ENCODE measurements around the gene SOX18.
A peak's percentile ranks its signal among the peaks of the same experiment; 100 is the strongest.

The SOX18 gene

GRCh38 chr20:64062276-64062595 lies 12.8 kb upstream of the SOX18 start:
- DNase-seq (ENCODE audit: low read depth), result no peak
- H3K4me3 ChIP-seq (ENCODE audit: low read depth, low read length), result peak overlapping the region; percentile 79
- TF ChIP-seq, protein P1, sequence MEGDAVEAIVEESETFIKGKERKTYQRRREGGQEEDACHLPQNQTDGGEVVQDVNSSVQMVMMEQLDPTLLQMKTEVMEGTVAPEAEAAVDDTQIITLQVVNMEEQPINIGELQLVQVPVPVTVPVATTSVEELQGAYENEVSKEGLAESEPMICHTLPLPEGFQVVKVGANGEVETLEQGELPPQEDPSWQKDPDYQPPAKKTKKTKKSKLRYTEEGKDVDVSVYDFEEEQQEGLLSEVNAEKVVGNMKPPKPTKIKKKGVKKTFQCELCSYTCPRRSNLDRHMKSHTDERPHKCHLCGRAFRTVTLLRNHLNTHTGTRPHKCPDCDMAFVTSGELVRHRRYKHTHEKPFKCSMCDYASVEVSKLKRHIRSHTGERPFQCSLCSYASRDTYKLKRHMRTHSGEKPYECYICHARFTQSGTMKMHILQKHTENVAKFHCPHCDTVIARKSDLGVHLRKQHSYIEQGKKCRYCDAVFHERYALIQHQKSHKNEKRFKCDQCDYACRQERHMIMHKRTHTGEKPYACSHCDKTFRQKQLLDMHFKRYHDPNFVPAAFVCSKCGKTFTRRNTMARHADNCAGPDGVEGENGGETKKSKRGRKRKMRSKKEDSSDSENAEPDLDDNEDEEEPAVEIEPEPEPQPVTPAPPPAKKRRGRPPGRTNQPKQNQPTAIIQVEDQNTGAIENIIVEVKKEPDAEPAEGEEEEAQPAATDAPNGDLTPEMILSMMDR (conservative IDR thresholded peaks at IDR 0.05; ENCODE audit: low read depth, low read length), result no peak

- H3K4me3 ChIP-seq (ENCODE audit: low read depth, low read length), result no peak overlapping the region
- TF ChIP-seq, protein P1 (conservative IDR thresholded peaks at IDR 0.05; ENCODE audit: low read depth, low read length), result no peak
- DNase-seq (ENCODE audit: low read depth), result peak; percentile 70
Measured at GRCh38 chr20:64058536-64058935, 9.1 kb upstream of the SOX18 start.

DNA sequence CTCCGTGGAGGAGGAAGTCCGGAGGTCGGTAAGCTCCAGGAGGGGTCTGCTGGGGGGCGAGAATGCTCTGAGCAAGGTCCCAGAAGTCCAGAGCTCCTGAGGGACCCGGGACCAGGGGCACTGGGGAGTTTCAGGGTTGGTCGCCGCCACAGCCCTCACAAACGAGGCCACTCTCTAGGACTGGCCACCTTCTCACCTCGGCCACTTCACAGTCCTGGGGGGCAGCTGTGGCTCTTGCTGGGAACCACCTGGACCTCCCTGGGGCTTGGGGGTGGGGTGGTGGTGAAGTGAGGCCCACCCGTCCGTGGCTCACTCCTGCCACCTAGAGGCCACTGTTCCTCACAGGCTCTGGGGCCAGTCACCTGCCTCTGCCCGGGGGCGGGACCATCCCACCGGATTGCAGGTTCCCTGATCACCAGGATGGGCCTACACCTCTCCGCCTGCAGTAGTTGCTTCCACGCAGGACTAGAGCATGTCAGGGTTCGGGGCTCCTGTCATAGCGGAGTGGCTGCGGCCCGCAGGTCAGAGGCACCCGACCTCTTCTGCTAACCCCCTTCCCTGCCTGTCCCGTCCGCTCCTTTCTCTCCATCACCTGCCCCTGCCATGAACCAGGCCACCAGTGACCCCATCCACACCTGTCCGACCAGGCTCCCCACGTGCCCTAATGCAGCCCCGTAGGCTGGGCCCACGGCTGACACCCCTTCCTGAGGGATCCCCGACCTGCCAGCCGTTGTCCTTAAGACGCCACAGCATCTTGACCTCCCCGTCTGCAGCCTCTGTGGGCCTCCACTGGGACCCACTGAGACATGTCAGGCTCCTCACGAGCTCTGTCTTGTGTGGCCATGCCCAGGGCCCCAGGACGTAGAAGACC lies 8.4 kb upstream of the SOX18 start:
- TF ChIP-seq, protein P1 (conservative IDR thresholded peaks at IDR 0.05; ENCODE audit: low read depth, low read length), result peak; percentile 86
- DNase-seq (ENCODE audit: low read depth), result peak; percentile 67
- H3K4me3 ChIP-seq (ENCODE audit: low read depth, low read length), result no peak overlapping the region

DNA sequence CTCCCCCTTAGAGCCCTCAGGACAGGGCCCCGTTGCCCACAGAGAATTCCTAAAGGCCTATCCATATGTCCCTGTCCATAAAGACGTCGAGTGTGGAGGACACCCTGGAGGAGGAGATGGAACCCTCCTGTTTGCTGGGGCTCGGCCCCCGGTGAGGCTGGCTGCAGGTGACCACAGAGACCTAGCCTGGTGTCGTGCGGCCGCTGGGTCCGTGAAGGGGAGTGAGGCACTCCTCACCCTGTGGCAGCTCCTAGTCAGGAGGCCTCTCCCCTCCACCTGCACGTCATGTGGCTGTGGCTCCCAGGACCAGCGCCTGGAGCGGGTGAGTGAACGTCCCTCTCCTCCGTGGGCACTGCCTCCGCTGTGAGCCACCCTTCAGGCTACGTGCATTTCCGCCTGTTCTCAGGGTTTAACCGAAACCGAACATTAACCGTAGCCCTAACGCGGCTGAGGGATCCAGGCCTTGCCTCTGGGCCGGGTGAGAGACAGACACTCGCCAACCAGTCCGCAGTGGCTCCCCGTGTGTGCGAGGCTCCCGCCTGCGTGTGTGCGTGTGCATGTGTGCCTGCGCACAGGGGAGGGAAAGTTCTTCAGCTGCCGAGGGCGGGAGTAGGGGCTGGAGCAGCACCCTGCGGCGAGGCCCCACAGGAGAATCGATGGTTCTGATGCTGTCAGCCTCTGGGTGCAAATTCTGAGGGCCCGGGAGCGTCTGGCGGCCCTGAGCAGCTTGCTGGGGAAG lies 7.6 kb upstream of the SOX18 start:
- DNase-seq (ENCODE audit: low read depth), result no peak
- TF ChIP-seq, protein P1 (conservative IDR thresholded peaks at IDR 0.05; ENCODE audit: low read depth, low read length), result no peak
- no peak overlapping the region for H3K4me3 ChIP-seq (ENCODE audit: low read depth, low read length)

DNA sequence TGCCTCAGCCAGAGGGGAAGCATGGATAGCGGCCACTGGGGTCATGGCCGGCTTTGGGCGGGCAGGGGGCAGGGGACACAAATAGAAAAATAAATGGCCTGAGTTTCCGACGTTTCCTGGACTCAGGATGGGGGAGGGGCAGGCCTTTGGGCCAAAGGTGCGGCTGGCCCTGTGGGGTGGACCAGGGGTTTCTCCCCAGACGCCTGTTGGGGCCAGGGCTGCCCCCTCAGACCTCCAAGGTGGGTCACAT lies 7.1 kb upstream of the SOX18 start:
- DNase-seq (ENCODE audit: low read depth), result no peak
- no peak overlapping the region for H3K4me3 ChIP-seq (ENCODE audit: low read depth, low read length)
- TF ChIP-seq, protein P1 (conservative IDR thresholded peaks at IDR 0.05; ENCODE audit: low read depth, low read length), result no peak

GRCh38 chr20:64055893-64056638 lies 6.6 kb upstream of the SOX18 start:
- H3K4me3 ChIP-seq (ENCODE audit: low read depth, low read length), result no peak overlapping the region
- peak; percentile 36 for DNase-seq (ENCODE audit: low read depth)
- TF ChIP-seq, protein P1 (conservative IDR thresholded peaks at IDR 0.05; ENCODE audit: low read depth, low read length), result no peak
